HepG2 (cell line): ENCODE measurements around the gene KLHL21. TPM values are rescaled to one million over a fixed set of nuclear protein-coding genes. Genes with fewer than 3 reads are reported as not detected.

ENCODE experiments used
- ATAC-seq: fragments of 200-7000 bp; cut with Tn5 transposase; 3 replicates; pipeline ENCODE4 v1.9.1; 2020; ENCODE audit warnings: mild to moderate bottlenecking, moderate library complexity
- BruUV-seq: library from RNA; stranded (reverse); fragments of 400-500 nt; replicated peaks from 2 replicates; lab custom pipeline; 2021; lab: Mats Ljungman, UMichigan
- CTCF ChIA-PET: fragments of 300-600 bp; formaldehyde crosslinking; extraction: SDS; loops from one replicate; lab custom pipeline; 2021; ENCODE audit warnings: low total read pairs, inconsistent platforms, low intra/inter-chr PET ratio; lab: Yijun Ruan, JAX
- POLR2A ChIA-PET: fragments of 350-600 bp; sonication (Branson Sonifier 250); formaldehyde crosslinking; loops from one replicate; lab custom pipeline; 2020; ENCODE audit warnings: antibody characterized with exemption, inconsistent platforms; lab: Yijun Ruan, JAX
- DNase-seq: peaks from one replicate; pipeline ENCODE4 v3.0.0-alpha.2; 2015; ENCODE audit warnings: low spot score
- FAIRE-seq: peaks from 3 replicates; lab custom pipeline; 2011; peaks lifted over from hg19 to GRCh38; lab: Jason Lieb, UNC
- H2AFZ ChIP-seq: one replicate; pipeline ENCODE4 v1.6.1; 2011; ENCODE audit warnings: low read length, inconsistent platforms
- H3K27ac ChIP-seq: fragments of 300-600 bp; 3 replicates; pipeline ENCODE4 v1.8.0; 2011; ENCODE audit warnings: mixed run types, mild to moderate bottlenecking, mixed read lengths, low read length, inconsistent platforms; ENCODE audit not compliant: insufficient read depth; ENCODE audit errors: extremely low read length
- H3K27me3 ChIP-seq, 2 experiments: fragments of 200-600 bp in 1 of 2; 2 replicates in 1 of 2; 3 replicates in 1 of 2; pipeline versions ENCODE4 v1.6.0 to v1.8.0; 2011; ENCODE audit warnings: low read length in 2 of 2, mild to moderate bottlenecking in 2 of 2, moderate library complexity in 2 of 2, inconsistent platforms in 1 of 2; ENCODE audit not compliant: insufficient read depth in 2 of 2, control insufficient read depth in 1 of 2
- H3K36me3 ChIP-seq, 2 experiments: fragments of 200-600 bp in 1 of 2; replicated peaks in 1 of 2; 2 replicates in 1 of 2; 3 replicates in 1 of 2; pipeline versions ENCODE4 v1.5.1 to v1.8.0; 2011; ENCODE audit warnings: low read length in 2 of 2, inconsistent platforms in 1 of 2; ENCODE audit not compliant: insufficient read depth in 2 of 2, control insufficient read depth in 1 of 2
- H3K4me1 ChIP-seq: 2 replicates; pipeline ENCODE4 v1.5.1; 2012; ENCODE audit warnings: low read length, inconsistent platforms; ENCODE audit not compliant: insufficient read depth
- H3K4me2 ChIP-seq: 2 replicates; pipeline ENCODE4 v1.6.0; 2011; ENCODE audit warnings: low read depth, low read length, inconsistent platforms
- H3K4me3 ChIP-seq, 3 experiments: fragments of 200-600 bp in 1 of 3; sonication (generic), shearing (Covaris generic) in 1 of 3; replicated peaks in 1 of 3; 2 replicates each; pipeline ENCODE4 v1.5.1; 2011 to 2016; ENCODE audit warnings: low read length in 3 of 3, inconsistent platforms in 2 of 3, low read depth in 2 of 3, mild to moderate bottlenecking in 2 of 3, control low read depth in 1 of 3, mixed read lengths in 1 of 3; ENCODE audit not compliant: insufficient read depth in 1 of 3
- H3K79me2 ChIP-seq: one replicate; pipeline ENCODE4 v1.6.1; 2011; ENCODE audit warnings: low read length, inconsistent platforms; ENCODE audit not compliant: insufficient read depth
- H3K9ac ChIP-seq: 2 replicates; pipeline ENCODE4 v1.6.0; 2011; ENCODE audit warnings: mild to moderate bottlenecking, low read depth, low read length, inconsistent platforms; ENCODE audit not compliant: insufficient read depth
- H3K9me3 ChIP-seq: 2 replicates; pipeline ENCODE4 v1.5.1; 2012; ENCODE audit warnings: mild to moderate bottlenecking, low read length
- H4K20me1 ChIP-seq: 2 replicates; pipeline ENCODE4 v1.6.0; 2011; ENCODE audit warnings: inconsistent platforms, mild to moderate bottlenecking, low read length, moderate library complexity; ENCODE audit not compliant: insufficient read depth
- ISX ChIP-seq: sonication (generic); formaldehyde crosslinking; conservative IDR thresholded peaks from 2 replicates; pipeline ENCODE4 v1.5.0; 2020; ENCODE audit warnings: missing genetic modification reagents
- JUN ChIP-seq: sonication (generic); formaldehyde crosslinking; IDR thresholded peaks from 2 replicates; pipeline ENCODE4 v1.4.0; 2020; ENCODE audit warnings: mild to moderate bottlenecking, missing genetic modification reagents
- MAFG ChIP-seq: sonication (generic); formaldehyde crosslinking; IDR thresholded peaks from 2 replicates; pipeline ENCODE4 v1.5.1; 2020; ENCODE audit warnings: mild to moderate bottlenecking, missing genetic modification reagents
- NCOA1 ChIP-seq: sonication (generic); formaldehyde crosslinking; IDR thresholded peaks from 2 replicates; pipeline ENCODE4 v1.9.0; 2021; ENCODE audit warnings: missing genetic modification reagents
- NFYC ChIP-seq: IDR thresholded peaks from 2 replicates; pipeline ENCODE4 v1.6.1; 2016; ENCODE audit warnings: missing genetic modification reagents, missing compliant biosample characterization
- NR2F6 ChIP-seq, 2 experiments: IDR thresholded peaks; 2 replicates each; pipeline ENCODE4 v1.6.1; 2016; ENCODE audit warnings: antibody characterized with exemption in 1 of 2, mild to moderate bottlenecking in 1 of 2
- RNF2 ChIP-seq: fragments of 450-650 bp; conservative IDR thresholded peaks from 2 replicates; pipeline ENCODE4 v1.6.1; 2016; ENCODE audit warnings: low read depth
- SCMH1 ChIP-seq: sonication (generic); formaldehyde crosslinking; IDR thresholded peaks from 2 replicates; pipeline ENCODE4 v1.9.0; 2021; ENCODE audit warnings: missing genetic modification reagents, mild to moderate bottlenecking, borderline replicate concordance
- SRSF4 ChIP-seq: fragments of 200-400 bp; formaldehyde crosslinking; IDR thresholded peaks from one replicate; pipeline ENCODE4 v1.6.1; 2018; ENCODE audit warnings: mild to moderate bottlenecking, low read depth, low read length, moderate library complexity; ENCODE audit not compliant: poor library complexity, severe bottlenecking
- TARDBP ChIP-seq: sonication (generic); formaldehyde crosslinking; IDR thresholded peaks from 2 replicates; pipeline ENCODE4 v1.8.0; 2022; ENCODE audit warnings: mild to moderate bottlenecking, missing genetic modification reagents
- TRIM24 ChIP-seq: sonication (generic); formaldehyde crosslinking; IDR thresholded peaks from 2 replicates; pipeline ENCODE4 v1.8.0; 2022; ENCODE audit warnings: mild to moderate bottlenecking, missing genetic modification reagents
- ZNF235 ChIP-seq: sonication (generic); formaldehyde crosslinking; IDR thresholded peaks from 2 replicates; pipeline ENCODE4 v1.8.1; 2023; ENCODE audit warnings: mild to moderate bottlenecking, missing genetic modification reagents, borderline replicate concordance
- ZNF354B ChIP-seq: sonication (generic); formaldehyde crosslinking; IDR thresholded peaks from 2 replicates; pipeline ENCODE4 v1.8.0; 2022; ENCODE audit warnings: mild to moderate bottlenecking, missing genetic modification reagents
- ZNF547 ChIP-seq: sonication (generic); formaldehyde crosslinking; IDR thresholded peaks from 2 replicates; pipeline ENCODE4 v1.5.1; 2020; ENCODE audit warnings: mild to moderate bottlenecking, missing genetic modification reagents
- WGBS: methylation state at CpG from one replicate; pipeline ENCODE4 v1.1.6; 2017; ENCODE audit warnings: low lambda C conversion rate; 5-methylcytosine and 5-hydroxymethylcytosine counted together
- in situ Hi-C: cut with HindIII; loops from 2 replicates; pipeline ENCODE4 v1.10.0; 2017; ENCODE audit warnings: low pct_unique_long_range_greater_than_20kb; ENCODE audit not compliant: extremely low pct_ligation_motif_present
- intact Hi-C: fragments of 100-400 bp; cut with micrococcal nuclease; formaldehyde crosslinking; loops from one replicate; pipeline ENCODE4 v1.10.0; 2022; ENCODE audit not compliant: unreplicated experiment
- polyA plus RNA-seq, 8 experiments: library from polyadenylated mRNA; depleted of rRNA in 3 of 8; stranded (reverse) in 7 of 8; unstranded in 1 of 8; fragments of >200 nt; fragmentation: Illumina TruSeq in 4 of 8; extraction: Trizol in 4 of 8; gene quantifications; 2 replicates each; pipeline versions ENCODE4 v1.2.1 to v1.2.3, GENCODE V29; 2011 to 2016; ENCODE audit warnings: low read depth in 4 of 8, missing spikeins in 1 of 8, mixed read lengths in 1 of 8; ENCODE audit not compliant: insufficient read depth in 1 of 8
- total RNA-seq, 5 experiments: library from RNA; depleted of rRNA; stranded (reverse); fragments of >200 nt; fragmentation: Illumina TruSeq; extraction: Trizol; gene quantifications; 2 replicates each; pipeline ENCODE4 v1.2.3, GENCODE V29; 2016; ENCODE audit warnings: low read depth in 1 of 5
- TF ChIP-seq, protein P1 (sequence below): IDR thresholded peaks from 2 replicates; pipeline ENCODE4 v1.6.1; 2016; ENCODE audit warnings: mild to moderate bottlenecking, missing biosample characterization, missing genetic modification reagents
- TF ChIP-seq, protein P2 (sequence below), 2 experiments: sonication (generic) in 1 of 2; formaldehyde crosslinking in 1 of 2; IDR thresholded peaks; 2 replicates each; pipeline versions ENCODE4 v1.4.0 to v1.6.1; 2016 to 2020; ENCODE audit warnings: borderline replicate concordance in 1 of 2, low read depth in 1 of 2, mild to moderate bottlenecking in 1 of 2, missing genetic modification reagents in 1 of 2
- TF ChIP-seq, protein P3 (sequence below): sonication (generic); formaldehyde crosslinking; IDR thresholded peaks from 2 replicates; pipeline ENCODE4 v1.5.0; 2020; ENCODE audit warnings: mild to moderate bottlenecking, missing genetic modification reagents

The KLHL21 gene
- total and polyA plus RNA-seq, 2 of the 13 experiments (the other 11 are each of a cell fraction or from before 2014, with no cell fraction given), result 14.8 to 25.0 TPM

DNA sequence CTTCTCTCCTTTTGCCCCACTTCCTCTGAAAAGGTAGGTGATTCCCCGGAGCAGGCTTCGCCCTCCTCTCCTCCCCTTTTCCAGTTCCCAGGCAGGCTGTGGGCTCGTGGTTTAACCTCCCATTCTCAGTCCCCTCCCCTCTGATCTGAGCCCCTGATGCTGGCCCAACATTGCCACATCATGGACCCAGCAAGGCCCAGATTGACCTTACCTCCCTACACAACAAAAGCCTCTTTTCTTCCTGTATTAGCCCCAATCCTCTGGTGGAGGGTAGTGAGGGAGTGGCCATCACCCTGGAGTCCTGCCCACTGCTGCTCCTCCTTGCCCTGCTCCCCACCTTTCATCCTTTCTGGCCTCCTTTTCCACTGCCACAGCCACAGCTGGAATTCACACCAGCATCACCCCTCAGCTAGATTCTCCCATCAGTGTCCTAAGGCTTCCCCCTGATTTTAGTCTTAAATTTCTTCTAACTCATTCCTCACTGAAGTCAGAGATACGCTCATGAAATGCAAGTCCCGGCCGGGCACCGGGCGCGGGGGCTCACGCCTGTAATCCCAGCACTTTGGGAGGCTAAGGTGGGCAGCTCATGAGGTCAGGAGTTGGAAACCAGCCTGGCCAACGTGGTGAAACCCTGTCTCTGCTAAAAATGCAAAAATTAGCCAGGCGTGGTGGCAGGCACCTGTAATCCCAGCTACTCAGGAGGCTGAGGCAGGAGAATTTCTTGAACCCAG is 29.9 kb downstream of the KLHL21 start:
- peak; percentile 78 for DNase-seq
- TF ChIP-seq ZNF354B (CRISPR knock-in tag) (no peak), ISX (no peak), JUN (CRISPR knock-in tag) (no peak), SCMH1 (CRISPR knock-in tag) (no peak), ZNF547 (CRISPR knock-in tag) (no peak), MAFG (CRISPR knock-in tag) (no peak), RNF2 (no peak), NCOA1 (CRISPR knock-in tag) (no peak), TRIM24 (CRISPR knock-in tag) (no peak), SRSF4 (no peak), NFYC (CRISPR knock-in tag) (no peak), NR2F6 (IDR thresholded peaks at IDR 0.05) (peak; percentile 34; the same call in 1 of the 2 replicates), NR2F6 (CRISPR knock-in tag; IDR thresholded peaks at IDR 0.05) (0 out of 2 replicates have a peak, but pooled peaks have one; percentile 14), TARDBP (CRISPR knock-in tag) (no peak; the same call in 1 of the 2 replicates), ZNF235 (no peak)
- TF ChIP-seq, protein P1, sequence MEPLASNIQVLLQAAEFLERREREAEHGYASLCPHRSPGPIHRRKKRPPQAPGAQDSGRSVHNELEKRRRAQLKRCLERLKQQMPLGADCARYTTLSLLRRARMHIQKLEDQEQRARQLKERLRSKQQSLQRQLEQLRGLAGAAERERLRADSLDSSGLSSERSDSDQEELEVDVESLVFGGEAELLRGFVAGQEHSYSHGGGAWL (CRISPR knock-in tag), result no peak
- TF ChIP-seq, protein P2, sequence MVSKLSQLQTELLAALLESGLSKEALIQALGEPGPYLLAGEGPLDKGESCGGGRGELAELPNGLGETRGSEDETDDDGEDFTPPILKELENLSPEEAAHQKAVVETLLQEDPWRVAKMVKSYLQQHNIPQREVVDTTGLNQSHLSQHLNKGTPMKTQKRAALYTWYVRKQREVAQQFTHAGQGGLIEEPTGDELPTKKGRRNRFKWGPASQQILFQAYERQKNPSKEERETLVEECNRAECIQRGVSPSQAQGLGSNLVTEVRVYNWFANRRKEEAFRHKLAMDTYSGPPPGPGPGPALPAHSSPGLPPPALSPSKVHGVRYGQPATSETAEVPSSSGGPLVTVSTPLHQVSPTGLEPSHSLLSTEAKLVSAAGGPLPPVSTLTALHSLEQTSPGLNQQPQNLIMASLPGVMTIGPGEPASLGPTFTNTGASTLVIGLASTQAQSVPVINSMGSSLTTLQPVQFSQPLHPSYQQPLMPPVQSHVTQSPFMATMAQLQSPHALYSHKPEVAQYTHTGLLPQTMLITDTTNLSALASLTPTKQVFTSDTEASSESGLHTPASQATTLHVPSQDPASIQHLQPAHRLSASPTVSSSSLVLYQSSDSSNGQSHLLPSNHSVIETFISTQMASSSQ (IDR thresholded peaks at IDR 0.05; ENCODE audit: low read depth), result no peak
- TF ChIP-seq, protein P2 (CRISPR knock-in tag; IDR thresholded peaks at IDR 0.05; ENCODE audit: borderline replicate concordance), result peak; percentile 37; the same call in 1 of the 2 replicates
- TF ChIP-seq, protein P3, sequence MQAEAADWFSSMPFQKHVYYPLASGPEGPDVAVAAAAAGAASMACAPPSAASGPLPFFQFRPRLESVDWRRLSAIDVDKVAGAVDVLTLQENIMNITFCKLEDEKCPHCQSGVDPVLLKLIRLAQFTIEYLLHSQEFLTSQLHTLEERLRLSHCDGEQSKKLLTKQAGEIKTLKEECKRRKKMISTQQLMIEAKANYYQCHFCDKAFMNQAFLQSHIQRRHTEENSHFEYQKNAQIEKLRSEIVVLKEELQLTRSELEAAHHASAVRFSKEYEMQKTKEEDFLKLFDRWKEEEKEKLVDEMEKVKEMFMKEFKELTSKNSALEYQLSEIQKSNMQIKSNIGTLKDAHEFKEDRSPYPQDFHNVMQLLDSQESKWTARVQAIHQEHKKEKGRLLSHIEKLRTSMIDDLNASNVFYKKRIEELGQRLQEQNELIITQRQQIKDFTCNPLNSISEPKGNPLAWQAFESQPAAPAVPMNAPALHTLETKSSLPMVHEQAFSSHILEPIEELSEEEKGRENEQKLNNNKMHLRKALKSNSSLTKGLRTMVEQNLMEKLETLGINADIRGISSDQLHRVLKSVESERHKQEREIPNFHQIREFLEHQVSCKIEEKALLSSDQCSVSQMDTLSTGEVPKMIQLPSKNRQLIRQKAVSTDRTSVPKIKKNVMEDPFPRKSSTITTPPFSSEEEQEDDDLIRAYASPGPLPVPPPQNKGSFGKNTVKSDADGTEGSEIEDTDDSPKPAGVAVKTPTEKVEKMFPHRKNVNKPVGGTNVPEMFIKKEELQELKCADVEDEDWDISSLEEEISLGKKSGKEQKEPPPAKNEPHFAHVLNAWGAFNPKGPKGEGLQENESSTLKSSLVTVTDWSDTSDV, result no peak

More for the DNA sequence above, 29.9 kb downstream of the KLHL21 start:
- H3K27ac ChIP-seq, result peak overlapping the region; percentile 48
- ChIA-PET POLR2A (interaction anchor here (1.0 to 1.8 kb wide), 2 partner anchors 18 to 28 kb away, joined by 3 to 4 read pairs; partner anchors contain the start of gene TAS1R1), CTCF (no interaction called here)
- FAIRE-seq (peak; percentile 83), ATAC-seq (peak; percentile 85)
- 62% methylated on average over 11 of the region's 12 CpGs for WGBS
- no peaks in the 10 kb centered on the region for H3K79me2 ChIP-seq
- peak overlapping the region; percentile 54 for H2AFZ ChIP-seq
- in situ Hi-C loops, result no loop called here
- H3K9me3 ChIP-seq, result no peaks in the 10 kb centered on the region
- no TSS peak for BruUV-seq
- intact Hi-C loops, result no loop called here
- H3K27me3 ChIP-seq, result peaks cover 0 to 4% of the 10 kb centered on the region in 2 experiments; a peak in 2 of 5 replicates
- peaks cover 31% of the 10 kb centered on the region for H3K4me1 ChIP-seq
- H3K36me3 ChIP-seq, result no peaks in the 10 kb centered on the region
- H3K4me2 ChIP-seq, result peak overlapping the region; percentile 74
- 0 out of 2 replicates have a peak overlapping the region, but pooled peaks have one; percentile 36 for H3K9ac ChIP-seq
- peak overlapping the region; percentile 7 to 48 (median 16); a peak in 3 of 6 replicates for H3K4me3 ChIP-seq
- no peaks in the 10 kb centered on the region for H4K20me1 ChIP-seq
